Measurements from ENCODE around the gene PRKCA.
"Not testable (repeated sequence)": the region's sequence is repeated elsewhere in the genome, so short reads cannot be mapped to it uniquely, and the experiment has no call there.

DNA sequence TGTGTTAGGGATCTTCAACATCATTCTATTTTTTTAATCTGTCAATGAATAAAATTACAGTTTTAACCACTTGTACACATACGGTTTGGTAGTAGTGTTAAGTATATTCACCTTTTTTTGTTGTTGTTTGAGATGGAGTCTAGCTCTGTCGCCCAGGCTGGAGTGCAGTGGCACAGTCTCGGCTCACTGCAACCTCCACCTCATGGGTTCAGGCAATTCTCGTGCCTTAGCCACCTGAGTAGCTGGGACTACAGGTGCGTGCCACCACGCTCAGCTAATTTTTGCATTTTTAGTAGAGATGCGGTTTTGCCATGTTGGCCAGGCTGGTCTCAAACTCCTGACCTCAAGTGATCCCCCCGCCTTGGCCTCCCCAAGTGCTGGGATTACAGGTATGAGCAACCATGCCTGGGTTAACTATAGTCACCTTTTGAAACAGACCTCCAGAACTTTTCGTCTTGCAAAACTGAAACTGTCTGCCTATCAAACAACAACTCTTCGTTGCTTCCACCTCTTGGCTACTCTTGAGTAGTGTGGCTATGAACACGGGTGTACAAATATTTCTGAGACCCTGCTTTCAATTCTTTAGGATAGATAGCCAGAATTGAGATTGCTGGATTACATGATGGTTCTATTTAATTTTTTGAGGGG, 97.8 kb downstream of the PRKCA start:
- TF ChIP-seq, protein P1, sequence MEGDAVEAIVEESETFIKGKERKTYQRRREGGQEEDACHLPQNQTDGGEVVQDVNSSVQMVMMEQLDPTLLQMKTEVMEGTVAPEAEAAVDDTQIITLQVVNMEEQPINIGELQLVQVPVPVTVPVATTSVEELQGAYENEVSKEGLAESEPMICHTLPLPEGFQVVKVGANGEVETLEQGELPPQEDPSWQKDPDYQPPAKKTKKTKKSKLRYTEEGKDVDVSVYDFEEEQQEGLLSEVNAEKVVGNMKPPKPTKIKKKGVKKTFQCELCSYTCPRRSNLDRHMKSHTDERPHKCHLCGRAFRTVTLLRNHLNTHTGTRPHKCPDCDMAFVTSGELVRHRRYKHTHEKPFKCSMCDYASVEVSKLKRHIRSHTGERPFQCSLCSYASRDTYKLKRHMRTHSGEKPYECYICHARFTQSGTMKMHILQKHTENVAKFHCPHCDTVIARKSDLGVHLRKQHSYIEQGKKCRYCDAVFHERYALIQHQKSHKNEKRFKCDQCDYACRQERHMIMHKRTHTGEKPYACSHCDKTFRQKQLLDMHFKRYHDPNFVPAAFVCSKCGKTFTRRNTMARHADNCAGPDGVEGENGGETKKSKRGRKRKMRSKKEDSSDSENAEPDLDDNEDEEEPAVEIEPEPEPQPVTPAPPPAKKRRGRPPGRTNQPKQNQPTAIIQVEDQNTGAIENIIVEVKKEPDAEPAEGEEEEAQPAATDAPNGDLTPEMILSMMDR (conservative IDR thresholded peaks at IDR 0.05; ENCODE audit: low read depth in 2 of 2) = not testable (repeated sequence)
- TF ChIP-seq NANOG (IDR thresholded peaks at IDR 0.05; ENCODE audit: borderline replicate concordance); JUNB (IDR thresholded peaks at IDR 0.05; ENCODE audit: unreplicated experiment); ZNF114 (CRISPR knock-in tag; IDR thresholded peaks at IDR 0.05); EZH2phosphoT487 (IDR thresholded peaks at IDR 0.05; ENCODE audit: unreplicated experiment); POLR2AphosphoS5 (IDR thresholded peaks at IDR 0.05; ENCODE audit: low read depth): not testable (repeated sequence)
- TF ChIP-seq, protein P2, sequence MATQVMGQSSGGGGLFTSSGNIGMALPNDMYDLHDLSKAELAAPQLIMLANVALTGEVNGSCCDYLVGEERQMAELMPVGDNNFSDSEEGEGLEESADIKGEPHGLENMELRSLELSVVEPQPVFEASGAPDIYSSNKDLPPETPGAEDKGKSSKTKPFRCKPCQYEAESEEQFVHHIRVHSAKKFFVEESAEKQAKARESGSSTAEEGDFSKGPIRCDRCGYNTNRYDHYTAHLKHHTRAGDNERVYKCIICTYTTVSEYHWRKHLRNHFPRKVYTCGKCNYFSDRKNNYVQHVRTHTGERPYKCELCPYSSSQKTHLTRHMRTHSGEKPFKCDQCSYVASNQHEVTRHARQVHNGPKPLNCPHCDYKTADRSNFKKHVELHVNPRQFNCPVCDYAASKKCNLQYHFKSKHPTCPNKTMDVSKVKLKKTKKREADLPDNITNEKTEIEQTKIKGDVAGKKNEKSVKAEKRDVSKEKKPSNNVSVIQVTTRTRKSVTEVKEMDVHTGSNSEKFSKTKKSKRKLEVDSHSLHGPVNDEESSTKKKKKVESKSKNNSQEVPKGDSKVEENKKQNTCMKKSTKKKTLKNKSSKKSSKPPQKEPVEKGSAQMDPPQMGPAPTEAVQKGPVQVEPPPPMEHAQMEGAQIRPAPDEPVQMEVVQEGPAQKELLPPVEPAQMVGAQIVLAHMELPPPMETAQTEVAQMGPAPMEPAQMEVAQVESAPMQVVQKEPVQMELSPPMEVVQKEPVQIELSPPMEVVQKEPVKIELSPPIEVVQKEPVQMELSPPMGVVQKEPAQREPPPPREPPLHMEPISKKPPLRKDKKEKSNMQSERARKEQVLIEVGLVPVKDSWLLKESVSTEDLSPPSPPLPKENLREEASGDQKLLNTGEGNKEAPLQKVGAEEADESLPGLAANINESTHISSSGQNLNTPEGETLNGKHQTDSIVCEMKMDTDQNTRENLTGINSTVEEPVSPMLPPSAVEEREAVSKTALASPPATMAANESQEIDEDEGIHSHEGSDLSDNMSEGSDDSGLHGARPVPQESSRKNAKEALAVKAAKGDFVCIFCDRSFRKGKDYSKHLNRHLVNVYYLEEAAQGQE (IDR thresholded peaks at IDR 0.05; ENCODE audit: unreplicated experiment) = not testable (repeated sequence)
